K562 (cell line): ENCODE results near the gene TUBA4B.

Source experiments
- ATF7 ChIP-seq: fragments of 450-650 bp; IDR thresholded peaks from 2 replicates; pipeline ENCODE4 v1.7.1; 2014; ENCODE audit warnings: mild to moderate bottlenecking, moderate library complexity
- ZNF785 ChIP-seq: fragments of 250-450 bp; sonication (Bioruptor Pico); IDR thresholded peaks from 2 replicates; pipeline ENCODE4 v1.4.0; 2020; ENCODE audit warnings: mild to moderate bottlenecking

DNA sequence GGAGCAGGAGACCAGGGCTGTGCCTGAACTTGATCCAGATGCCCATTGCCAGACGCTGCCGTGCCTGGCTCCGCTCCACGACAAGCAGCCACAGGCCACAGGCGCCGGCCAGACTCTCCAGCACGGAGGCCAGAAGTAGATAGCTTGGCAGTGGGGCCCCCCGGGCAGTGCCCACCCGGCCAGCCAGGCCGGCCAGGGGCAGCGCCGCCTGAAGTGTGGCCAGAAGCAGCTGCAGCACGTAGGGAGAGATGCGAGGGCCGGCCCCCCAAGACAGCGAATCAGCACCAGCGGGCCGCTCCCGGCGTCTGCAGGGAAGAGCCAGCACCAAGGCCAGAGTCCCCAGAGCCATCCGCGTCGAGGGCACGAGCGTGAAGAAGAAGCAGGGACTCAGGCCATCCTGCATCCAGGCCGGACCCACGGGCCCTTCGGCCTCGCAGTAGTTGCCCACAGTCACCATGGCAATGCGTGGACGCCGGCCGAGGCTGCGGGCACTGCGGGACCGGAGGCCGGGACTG, 34.8 kb upstream of the TUBA4B start:
- no peak for TF ChIP-seq ATF7
- no peak for TF ChIP-seq ZNF785 (CRISPR knock-in tag)
